Suprapubic skin (tissue), 4 donors: Measurements from ENCODE around the gene BAIAP2. TPM values are rescaled to one million over a fixed set of nuclear protein-coding genes. Genes with fewer than 3 reads are reported as not detected.

ENCODE experiments used
- DNase-seq, 2 donors: peaks; one replicate each; pipeline ENCODE4 v3.0.0-alpha.2; 2019; ENCODE audit warnings: low spot score in 2 of 2
- H3K27ac ChIP-seq: fragments of 200-600 bp; sonication (generic); one replicate; pipeline ENCODE4 v1.5.1; 2019
- H3K27me3 ChIP-seq: fragments of 200-600 bp; sonication (generic); one replicate; pipeline ENCODE4 v1.5.1; 2019
- H3K36me3 ChIP-seq: fragments of 200-600 bp; sonication (generic); one replicate; pipeline ENCODE4 v1.5.1; 2019
- H3K4me1 ChIP-seq: fragments of 200-600 bp; sonication (generic); one replicate; pipeline ENCODE4 v1.5.1; 2019
- H3K4me3 ChIP-seq: fragments of 200-600 bp; sonication (generic); one replicate; pipeline ENCODE4 v1.5.1; 2019; ENCODE audit warnings: mild to moderate bottlenecking
- H3K9me3 ChIP-seq: fragments of 200-600 bp; sonication (generic); one replicate; pipeline ENCODE4 v1.5.1; 2019
- EP300 ChIP-seq: sonication (generic); formaldehyde crosslinking; IDR thresholded peaks from one replicate; pipeline ENCODE4 v1.6.1; 2017; ENCODE audit warnings: antibody characterized with exemption
- POLR2A ChIP-seq, 2 donors: fragments of 450-650 bp; IDR thresholded peaks; one replicate each; pipeline ENCODE4 v1.6.1; 2017; ENCODE audit warnings: antibody characterized with exemption in 2 of 2, mild to moderate bottlenecking in 2 of 2, moderate library complexity in 2 of 2
- POLR2AphosphoS5 ChIP-seq, 3 donors: sonication (generic); formaldehyde crosslinking; IDR thresholded peaks; one replicate each; pipeline ENCODE4 v1.6.1; 2017; ENCODE audit warnings: antibody characterized with exemption in 3 of 3
- WGBS: methylation state at CpG from one replicate; pipeline ENCODE4 v1.1.5; 2018; 5-methylcytosine and 5-hydroxymethylcytosine counted together
- total RNA-seq, 4 donors: library from RNA; depleted of rRNA; stranded (reverse); fragments of >200 nt; gene quantifications; one replicate each; pipeline ENCODE4 v1.1.0, GENCODE V29; 2016
- TF ChIP-seq, protein P1 (sequence below), 2 donors: fragments of 200-600 bp in 1 of 2; fragments of 450-650 bp in 1 of 2; sonication (generic) in 1 of 2; IDR thresholded peaks; one replicate each; pipeline ENCODE4 v1.5.1; 2016 to 2019; ENCODE audit warnings: antibody characterized with exemption in 2 of 2, mild to moderate bottlenecking in 1 of 2, moderate library complexity in 1 of 2

Gene BAIAP2
- total RNA-seq, 4 donors from 2014 or later, result 214 to 283 (median 260) TPM

DNA sequence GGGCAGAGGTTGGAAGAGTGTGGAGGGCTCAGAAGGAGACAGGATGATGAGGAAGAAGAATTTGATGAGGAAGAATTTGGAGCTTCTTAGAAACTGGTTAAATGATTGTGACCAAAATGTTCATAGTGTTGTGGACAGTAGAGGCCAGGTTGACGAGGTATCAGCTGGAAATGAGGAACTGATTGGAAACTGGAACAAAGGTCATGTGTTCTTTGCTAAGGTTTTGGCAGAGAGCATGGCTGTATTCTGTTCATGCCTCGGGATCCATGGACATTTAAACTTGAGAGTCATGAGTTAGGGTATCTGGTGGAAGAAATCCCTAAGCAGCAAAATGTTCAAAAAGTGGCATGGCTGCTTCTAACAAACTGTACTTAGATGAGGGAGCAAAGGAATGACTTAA lies 24.0 kb upstream of the BAIAP2 start:
- DNase-seq, result no peak
- no peaks in the 10 kb centered on the region for H3K9me3 ChIP-seq
- no peaks in the 10 kb centered on the region for H3K27me3 ChIP-seq
- H3K36me3 ChIP-seq, result no peaks in the 10 kb centered on the region
- TF ChIP-seq POLR2A (IDR thresholded peaks at IDR 0.05), result no peak
- no peak for TF ChIP-seq EP300
- TF ChIP-seq, protein P1, sequence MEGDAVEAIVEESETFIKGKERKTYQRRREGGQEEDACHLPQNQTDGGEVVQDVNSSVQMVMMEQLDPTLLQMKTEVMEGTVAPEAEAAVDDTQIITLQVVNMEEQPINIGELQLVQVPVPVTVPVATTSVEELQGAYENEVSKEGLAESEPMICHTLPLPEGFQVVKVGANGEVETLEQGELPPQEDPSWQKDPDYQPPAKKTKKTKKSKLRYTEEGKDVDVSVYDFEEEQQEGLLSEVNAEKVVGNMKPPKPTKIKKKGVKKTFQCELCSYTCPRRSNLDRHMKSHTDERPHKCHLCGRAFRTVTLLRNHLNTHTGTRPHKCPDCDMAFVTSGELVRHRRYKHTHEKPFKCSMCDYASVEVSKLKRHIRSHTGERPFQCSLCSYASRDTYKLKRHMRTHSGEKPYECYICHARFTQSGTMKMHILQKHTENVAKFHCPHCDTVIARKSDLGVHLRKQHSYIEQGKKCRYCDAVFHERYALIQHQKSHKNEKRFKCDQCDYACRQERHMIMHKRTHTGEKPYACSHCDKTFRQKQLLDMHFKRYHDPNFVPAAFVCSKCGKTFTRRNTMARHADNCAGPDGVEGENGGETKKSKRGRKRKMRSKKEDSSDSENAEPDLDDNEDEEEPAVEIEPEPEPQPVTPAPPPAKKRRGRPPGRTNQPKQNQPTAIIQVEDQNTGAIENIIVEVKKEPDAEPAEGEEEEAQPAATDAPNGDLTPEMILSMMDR (IDR thresholded peaks at IDR 0.05), result no peak
- TF ChIP-seq POLR2AphosphoS5 (IDR thresholded peaks at IDR 0.05), result no peak
- no peaks in the 10 kb centered on the region for H3K4me1 ChIP-seq
- H3K4me3 ChIP-seq, result no peak overlapping the region
- H3K27ac ChIP-seq, result no peak overlapping the region
- 87% methylated on average over 2 of the region's 2 CpGs for WGBS

DNA sequence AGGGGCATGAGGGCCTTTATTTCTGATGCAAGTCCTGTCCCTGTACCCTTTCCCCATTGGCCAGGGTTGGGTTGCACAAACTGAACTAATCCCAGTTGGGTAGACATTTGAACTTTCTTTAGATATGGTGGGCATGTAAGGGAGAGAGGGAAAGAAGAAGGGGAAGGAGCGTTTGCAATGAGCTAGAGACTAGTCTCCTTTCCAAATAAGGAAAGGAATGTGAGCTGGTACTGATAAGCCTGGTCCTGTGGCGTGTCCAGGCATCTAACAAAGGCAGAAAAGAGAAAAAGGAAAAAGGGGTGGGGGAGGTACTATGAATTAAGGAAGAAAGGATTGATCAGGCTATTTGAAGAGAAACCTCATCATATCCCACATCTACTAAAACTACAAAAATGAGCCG lies 23.0 kb upstream of the BAIAP2 start:
- DNase-seq, result no peak
- Histone ChIP-seq H3K36me3 (no peaks in the 10 kb centered on the region), H3K4me3 (no peak overlapping the region), H3K27ac (no peak overlapping the region), H3K4me1 (no peaks in the 10 kb centered on the region), H3K9me3 (no peaks in the 10 kb centered on the region), H3K27me3 (no peaks in the 10 kb centered on the region)
- WGBS, result 56% methylated on average over 3 of the region's 3 CpGs
- TF ChIP-seq POLR2AphosphoS5 (IDR thresholded peaks at IDR 0.05) (no peak), POLR2A (IDR thresholded peaks at IDR 0.05) (no peak), EP300 (no peak)
- TF ChIP-seq, protein P1 (IDR thresholded peaks at IDR 0.05), result no peak

DNA sequence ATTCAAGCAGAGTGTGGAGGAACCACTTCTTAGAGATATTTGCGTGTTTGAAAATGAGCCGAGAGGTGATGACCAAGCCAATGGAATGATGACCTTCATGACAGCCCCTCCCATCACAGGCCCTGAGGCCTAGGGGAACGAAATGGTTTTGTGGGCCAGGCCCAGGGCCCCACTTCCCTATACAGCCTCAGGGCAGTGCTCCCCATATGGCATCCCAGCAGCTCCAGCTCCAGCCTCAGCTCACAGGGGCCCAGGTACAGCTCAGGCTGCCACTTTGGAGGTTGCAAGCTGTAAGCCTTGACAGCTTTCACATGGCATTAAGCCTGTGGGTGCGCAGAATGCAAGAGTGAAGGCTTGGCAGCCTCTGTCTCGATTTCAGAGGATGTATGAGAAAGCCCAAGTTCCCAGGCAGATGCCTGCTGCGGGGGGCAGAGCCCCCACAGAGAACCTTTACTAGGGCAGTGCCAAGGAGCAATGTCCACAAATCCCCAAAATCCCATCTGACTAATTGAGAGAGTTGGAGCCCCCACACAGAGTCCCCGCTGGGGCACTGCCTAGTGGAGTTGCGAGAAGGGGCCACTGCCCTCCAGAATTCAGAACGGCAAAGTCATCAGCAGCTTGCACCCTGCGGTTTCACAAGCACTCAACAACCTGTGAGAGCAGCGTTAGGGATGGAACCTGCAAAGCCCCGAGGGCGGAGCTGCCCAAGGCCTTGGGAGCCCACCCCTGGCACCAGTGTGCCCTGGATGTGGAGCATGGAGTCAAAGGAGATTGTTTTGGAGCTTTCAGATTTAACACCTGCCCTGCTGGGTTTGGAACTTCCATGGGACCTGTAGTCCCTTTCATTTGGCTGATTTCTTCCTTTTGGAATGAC lies 22.1 kb upstream of the BAIAP2 start:
- Histone ChIP-seq H3K36me3 (no peaks in the 10 kb centered on the region), H3K4me3 (no peak overlapping the region), H3K27ac (no peak overlapping the region), H3K9me3 (no peaks in the 10 kb centered on the region), H3K4me1 (peaks cover 6% of the 10 kb centered on the region), H3K27me3 (no peaks in the 10 kb centered on the region)
- no peak for TF ChIP-seq EP300
- TF ChIP-seq, protein P1 (IDR thresholded peaks at IDR 0.05), result no peak
- TF ChIP-seq POLR2A (IDR thresholded peaks at IDR 0.05), result no peak
- TF ChIP-seq POLR2AphosphoS5 (IDR thresholded peaks at IDR 0.05), result no peak
- no peak for DNase-seq
- WGBS, result 93% methylated on average over 10 of the region's 13 CpGs

DNA sequence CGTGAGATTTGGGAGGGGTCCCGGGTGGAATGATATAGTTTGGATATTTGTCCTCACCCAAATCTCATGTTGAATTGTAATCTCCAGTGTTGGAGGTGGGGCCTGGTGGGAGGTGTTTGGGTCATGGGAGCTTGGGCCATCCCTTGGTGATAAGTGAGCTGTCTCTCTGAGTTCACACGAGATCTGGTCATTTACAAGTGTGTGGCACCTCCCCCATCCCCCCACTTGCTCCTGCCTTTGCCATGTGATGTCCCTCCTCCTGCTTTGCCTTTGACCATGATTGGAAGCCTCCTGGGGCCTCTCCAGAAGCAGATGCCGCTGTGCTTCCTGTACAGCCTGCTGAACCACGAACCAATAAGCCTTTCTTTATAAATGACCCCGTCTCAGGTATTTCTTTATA lies 21.3 kb upstream of the BAIAP2 start:
- H3K27me3 ChIP-seq, result no peaks in the 10 kb centered on the region

DNA sequence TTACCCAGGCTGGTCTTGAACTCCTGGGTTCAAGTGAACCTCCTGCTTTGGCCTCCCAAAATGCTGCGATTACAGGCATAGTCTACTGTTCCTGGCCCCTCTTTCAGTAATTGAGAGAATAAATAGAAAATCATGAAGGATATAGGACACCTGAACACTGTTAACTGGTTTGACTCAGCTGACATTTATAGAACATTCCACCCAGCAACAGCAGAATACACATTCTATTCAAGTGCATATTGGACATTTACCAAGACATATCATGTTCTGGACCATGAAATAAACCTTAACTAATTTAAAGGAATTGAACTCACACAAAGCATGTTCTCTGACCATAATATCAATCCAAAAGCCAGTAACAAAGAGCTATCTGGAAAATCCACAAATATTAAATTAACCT lies 19.8 kb upstream of the BAIAP2 start:
- H3K27me3 ChIP-seq, result no peaks in the 10 kb centered on the region
- H3K4me1 ChIP-seq, result peaks cover 22% of the 10 kb centered on the region
- H3K4me3 ChIP-seq, result no peak overlapping the region
- no peak for DNase-seq
- H3K9me3 ChIP-seq, result no peaks in the 10 kb centered on the region
- no peaks in the 10 kb centered on the region for H3K36me3 ChIP-seq
- 100% methylated on average over 1 of the region's 1 CpG for WGBS
- no peak for TF ChIP-seq POLR2AphosphoS5 (IDR thresholded peaks at IDR 0.05)
- TF ChIP-seq, protein P1 (IDR thresholded peaks at IDR 0.05), result no peak
- no peak for TF ChIP-seq EP300
- TF ChIP-seq POLR2A (IDR thresholded peaks at IDR 0.05), result no peak
- H3K27ac ChIP-seq, result no peak overlapping the region

More for the DNA sequence above, 21.3 kb upstream of the BAIAP2 start:
- TF ChIP-seq POLR2A (IDR thresholded peaks at IDR 0.05) (no peak), EP300 (no peak), POLR2AphosphoS5 (IDR thresholded peaks at IDR 0.05) (no peak)
- TF ChIP-seq, protein P1 (IDR thresholded peaks at IDR 0.05), result no peak
- H3K4me1 ChIP-seq, result peaks cover 14% of the 10 kb centered on the region
- H3K27ac ChIP-seq, result no peak overlapping the region
- WGBS, result 88% methylated on average over 6 of the region's 6 CpGs
- no peak for DNase-seq
- no peak overlapping the region for H3K4me3 ChIP-seq
- no peaks in the 10 kb centered on the region for H3K36me3 ChIP-seq
- H3K9me3 ChIP-seq, result no peaks in the 10 kb centered on the region
